ENCODE measurements around the gene TAOK1. TPM values are rescaled to one million over a fixed set of nuclear protein-coding genes. Genes with fewer than 3 reads are reported as not detected.

Gene TAOK1
- total and polyA plus RNA-seq, 2 of the 13 experiments (the other 11 are each of a cell fraction or from before 2014, with no cell fraction given) = 14.1 to 23.0 TPM

DNA sequence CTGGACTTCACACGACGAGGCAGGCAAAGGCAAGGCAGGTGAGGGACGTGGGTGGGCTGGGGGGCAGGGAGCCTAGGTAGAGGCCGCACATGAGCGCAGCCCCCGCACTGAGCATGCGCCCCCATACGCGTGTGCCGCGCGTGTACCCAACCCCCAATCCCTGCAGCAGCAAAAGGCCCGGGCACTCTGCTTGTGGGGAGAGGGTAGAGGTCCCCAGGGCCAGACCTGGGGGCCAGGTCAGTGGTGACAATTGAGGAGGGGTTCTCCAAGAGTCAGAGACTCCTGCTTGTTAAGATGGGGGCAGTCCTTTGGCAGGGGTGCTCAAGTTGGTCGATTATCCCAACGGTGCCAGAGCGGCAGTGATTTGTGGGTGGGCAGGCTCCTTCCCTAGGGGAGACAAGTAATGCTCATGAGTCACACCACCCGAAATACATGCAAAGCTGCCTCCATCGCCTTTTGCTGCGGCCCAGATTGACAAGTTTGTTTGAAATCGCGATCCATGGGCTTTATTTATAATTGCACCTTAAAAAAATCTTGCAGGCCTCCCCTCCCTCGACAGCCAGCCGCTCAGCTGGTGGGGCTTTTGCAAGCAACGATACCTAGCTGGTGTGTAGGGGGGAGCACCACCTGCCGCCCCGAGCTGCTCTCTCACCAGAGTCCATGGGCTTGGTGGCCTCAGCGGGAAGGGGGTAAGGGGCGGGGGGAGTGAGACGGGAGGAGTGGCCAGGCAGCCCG, 200.4 kb downstream of the TAOK1 start (continued):
- TF ChIP-seq, protein P1, sequence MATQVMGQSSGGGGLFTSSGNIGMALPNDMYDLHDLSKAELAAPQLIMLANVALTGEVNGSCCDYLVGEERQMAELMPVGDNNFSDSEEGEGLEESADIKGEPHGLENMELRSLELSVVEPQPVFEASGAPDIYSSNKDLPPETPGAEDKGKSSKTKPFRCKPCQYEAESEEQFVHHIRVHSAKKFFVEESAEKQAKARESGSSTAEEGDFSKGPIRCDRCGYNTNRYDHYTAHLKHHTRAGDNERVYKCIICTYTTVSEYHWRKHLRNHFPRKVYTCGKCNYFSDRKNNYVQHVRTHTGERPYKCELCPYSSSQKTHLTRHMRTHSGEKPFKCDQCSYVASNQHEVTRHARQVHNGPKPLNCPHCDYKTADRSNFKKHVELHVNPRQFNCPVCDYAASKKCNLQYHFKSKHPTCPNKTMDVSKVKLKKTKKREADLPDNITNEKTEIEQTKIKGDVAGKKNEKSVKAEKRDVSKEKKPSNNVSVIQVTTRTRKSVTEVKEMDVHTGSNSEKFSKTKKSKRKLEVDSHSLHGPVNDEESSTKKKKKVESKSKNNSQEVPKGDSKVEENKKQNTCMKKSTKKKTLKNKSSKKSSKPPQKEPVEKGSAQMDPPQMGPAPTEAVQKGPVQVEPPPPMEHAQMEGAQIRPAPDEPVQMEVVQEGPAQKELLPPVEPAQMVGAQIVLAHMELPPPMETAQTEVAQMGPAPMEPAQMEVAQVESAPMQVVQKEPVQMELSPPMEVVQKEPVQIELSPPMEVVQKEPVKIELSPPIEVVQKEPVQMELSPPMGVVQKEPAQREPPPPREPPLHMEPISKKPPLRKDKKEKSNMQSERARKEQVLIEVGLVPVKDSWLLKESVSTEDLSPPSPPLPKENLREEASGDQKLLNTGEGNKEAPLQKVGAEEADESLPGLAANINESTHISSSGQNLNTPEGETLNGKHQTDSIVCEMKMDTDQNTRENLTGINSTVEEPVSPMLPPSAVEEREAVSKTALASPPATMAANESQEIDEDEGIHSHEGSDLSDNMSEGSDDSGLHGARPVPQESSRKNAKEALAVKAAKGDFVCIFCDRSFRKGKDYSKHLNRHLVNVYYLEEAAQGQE (IDR thresholded peaks at IDR 0.05; ENCODE audit: borderline replicate concordance in 1 of 2, low read depth in 1 of 2, low read length in 2 of 2) = no peak
- TF ChIP-seq RELA (CRISPR knock-in tag; IDR thresholded peaks at IDR 0.05) (no peak), PAWR (CRISPR knock-in tag; IDR thresholded peaks at IDR 0.05; ENCODE audit: borderline replicate concordance) (no peak), SP2 (CRISPR knock-in tag; IDR thresholded peaks at IDR 0.05) (no peak), ZSCAN12 (CRISPR knock-in tag; IDR thresholded peaks at IDR 0.05) (no peak), ZC3H4 (CRISPR knock-in tag; IDR thresholded peaks at IDR 0.05; ENCODE audit: borderline replicate concordance) (no peak), GFI1 (CRISPR knock-in tag; IDR thresholded peaks at IDR 0.05; ENCODE audit: borderline replicate concordance) (peak; percentile 76; the same call in 1 of the 2 replicates), EP300 (IDR thresholded peaks at IDR 0.05; ENCODE audit: low read depth in 2 of 2, low read length in 2 of 2) (no peak), EP300 (CRISPR knock-in tag; IDR thresholded peaks at IDR 0.05; ENCODE audit: borderline replicate concordance) (no peak), ZNF549 (CRISPR knock-in tag; IDR thresholded peaks at IDR 0.05) (no peak), ETV5 (CRISPR knock-in tag; IDR thresholded peaks at IDR 0.05; ENCODE audit: borderline replicate concordance) (no peak), ZBTB1 (CRISPR knock-in tag; IDR thresholded peaks at IDR 0.05; ENCODE audit: borderline replicate concordance) (no peak), MLLT10 (CRISPR knock-in tag; IDR thresholded peaks at IDR 0.05) (no peak), CHCHD3 (CRISPR knock-in tag; IDR thresholded peaks at IDR 0.05) (no peak), TAF15 (IDR thresholded peaks at IDR 0.05; ENCODE audit: low read depth, low read length, poor library complexity, severe bottlenecking) (no peak), HOXA9 (CRISPR knock-in tag; IDR thresholded peaks at IDR 0.05; ENCODE audit: borderline replicate concordance) (peak; percentile 78; the same call in 1 of the 2 replicates), NONO (IDR thresholded peaks at IDR 0.05) (no peak), NONO (CRISPR knock-in tag; conservative IDR thresholded peaks at IDR 0.05) (peak; percentile 75)
- TF ChIP-seq, protein P2, sequence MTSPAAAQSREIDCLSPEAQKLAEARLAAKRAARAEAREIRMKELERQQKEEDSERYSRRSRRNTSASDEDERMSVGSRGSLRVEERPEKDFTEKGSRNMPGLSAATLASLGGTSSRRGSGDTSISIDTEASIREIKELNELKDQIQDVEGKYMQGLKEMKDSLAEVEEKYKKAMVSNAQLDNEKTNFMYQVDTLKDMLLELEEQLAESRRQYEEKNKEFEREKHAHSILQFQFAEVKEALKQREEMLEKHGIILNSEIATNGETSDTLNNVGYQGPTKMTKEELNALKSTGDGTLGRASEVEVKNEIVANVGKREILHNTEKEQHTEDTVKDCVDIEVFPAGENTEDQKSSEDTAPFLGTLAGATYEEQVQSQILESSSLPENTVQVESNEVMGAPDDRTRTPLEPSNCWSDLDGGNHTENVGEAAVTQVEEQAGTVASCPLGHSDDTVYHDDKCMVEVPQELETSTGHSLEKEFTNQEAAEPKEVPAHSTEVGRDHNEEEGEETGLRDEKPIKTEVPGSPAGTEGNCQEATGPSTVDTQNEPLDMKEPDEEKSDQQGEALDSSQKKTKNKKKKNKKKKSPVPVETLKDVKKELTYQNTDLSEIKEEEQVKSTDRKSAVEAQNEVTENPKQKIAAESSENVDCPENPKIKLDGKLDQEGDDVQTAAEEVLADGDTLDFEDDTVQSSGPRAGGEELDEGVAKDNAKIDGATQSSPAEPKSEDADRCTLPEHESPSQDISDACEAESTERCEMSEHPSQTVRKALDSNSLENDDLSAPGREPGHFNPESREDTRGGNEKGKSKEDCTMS (CRISPR knock-in tag; conservative IDR thresholded peaks at IDR 0.05) = no peak
- TF ChIP-seq, protein P3, sequence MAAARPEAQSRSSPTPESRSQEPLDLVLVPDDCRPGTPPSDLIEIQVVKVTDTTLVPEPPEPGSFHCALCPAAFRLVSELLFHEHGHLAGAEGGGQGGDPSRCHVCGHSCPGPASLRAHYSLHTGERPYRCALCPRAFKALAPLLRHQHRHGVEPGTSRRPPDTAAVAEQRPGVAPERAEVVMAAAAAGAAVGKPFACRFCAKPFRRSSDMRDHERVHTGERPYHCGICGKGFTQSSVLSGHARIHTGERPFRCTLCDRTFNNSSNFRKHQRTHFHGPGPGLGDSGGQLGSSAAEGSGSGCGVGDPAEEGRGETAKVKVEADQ (CRISPR knock-in tag; IDR thresholded peaks at IDR 0.05; ENCODE audit: borderline replicate concordance) = no peak
- TF ChIP-seq, protein P4, sequence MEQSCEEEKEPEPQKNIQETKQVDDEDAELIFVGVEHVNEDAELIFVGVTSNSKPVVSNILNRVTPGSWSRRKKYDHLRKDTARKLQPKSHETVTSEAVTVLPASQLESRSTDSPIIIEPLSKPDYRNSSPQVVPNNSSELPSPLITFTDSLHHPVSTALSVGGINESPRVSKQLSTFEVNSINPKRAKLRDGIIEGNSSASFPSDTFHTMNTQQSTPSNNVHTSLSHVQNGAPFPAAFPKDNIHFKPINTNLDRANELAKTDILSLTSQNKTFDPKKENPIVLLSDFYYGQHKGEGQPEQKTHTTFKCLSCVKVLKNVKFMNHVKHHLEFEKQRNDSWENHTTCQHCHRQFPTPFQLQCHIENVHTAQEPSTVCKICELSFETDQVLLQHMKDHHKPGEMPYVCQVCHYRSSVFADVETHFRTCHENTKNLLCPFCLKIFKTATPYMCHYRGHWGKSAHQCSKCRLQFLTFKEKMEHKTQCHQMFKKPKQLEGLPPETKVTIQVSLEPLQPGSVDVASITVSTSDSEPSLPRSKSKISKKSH (CRISPR knock-in tag; IDR thresholded peaks at IDR 0.05; ENCODE audit: borderline replicate concordance) = 0 out of 2 replicates have a peak, but pooled peaks have one; percentile 21

Data from HepG2 (cell line).